Activated CD4-positive, alpha-beta T cell treated with anti-CD3 and anti-CD28 coated beads for 36 hours (primary cell): ENCODE data around the gene ZNF584. TPM values are rescaled to one million over a fixed set of nuclear protein-coding genes. Genes with fewer than 3 reads are reported as not detected.
"Not testable (repeated sequence)": the region's sequence is repeated elsewhere in the genome, so short reads cannot be mapped to it uniquely, and the experiment has no call there.

Source experiments
- ATAC-seq: fragments of 200-7000 bp; cut with Tn5 transposase; one replicate; pipeline ENCODE4 v1.10.0; 2021; ENCODE audit warnings: mild to moderate bottlenecking, moderate library complexity
- CTCF ChIA-PET: fragments of 350-600 bp; sonication (Branson Sonifier 250); formaldehyde crosslinking; loops from one replicate; lab custom pipeline; 2021; ENCODE audit warnings: antibody characterized with exemption; lab: Charles Lee
- POLR2A ChIA-PET: fragments of 350-600 bp; sonication (Branson Sonifier 250); formaldehyde crosslinking; loops from one replicate; lab custom pipeline; 2021; ENCODE audit warnings: antibody characterized with exemption, inconsistent platforms; lab: Charles Lee
- DNase-seq: peaks from one replicate; pipeline ENCODE4 v3.0.0-alpha.2; 2020
- H3K27ac Mint-ChIP-seq: one replicate; pipeline ENCODE4 v1.8.0; 2021; ENCODE audit warnings: mixed read lengths
- H3K27me3 Mint-ChIP-seq: one replicate; pipeline ENCODE4 v1.8.0; 2021; ENCODE audit warnings: mixed read lengths
- H3K36me3 Mint-ChIP-seq: one replicate; pipeline ENCODE4 v1.8.0; 2021; ENCODE audit warnings: low read depth, mixed read lengths
- H3K4me1 Mint-ChIP-seq: one replicate; pipeline ENCODE4 v1.8.0; 2021; ENCODE audit warnings: mixed read lengths
- H3K4me3 Mint-ChIP-seq: one replicate; pipeline ENCODE4 v1.8.0; 2021; ENCODE audit warnings: mild to moderate bottlenecking, moderate library complexity, mixed read lengths
- H3K9me3 Mint-ChIP-seq: one replicate; pipeline ENCODE4 v1.8.0; 2021; ENCODE audit warnings: low read depth, mixed read lengths
- intact Hi-C, 2 experiments: fragments of 100-400 bp; cut with DNase I in 1 of 2; cut with micrococcal nuclease in 1 of 2; formaldehyde crosslinking; loops; one replicate each; pipeline versions ENCODE4 v1.14.2 to v1.15.1; 2022 to 2024; cut with DNase I, micrococcal nuclease
- total RNA-seq, 2 experiments: library from RNA; stranded (reverse); gene quantifications; one replicate each; pipeline ENCODE4 v1.2.3, GENCODE V29; 2021

ZNF584 gene
- total RNA-seq, 2 experiments from 2014 or later = 9.9 to 11.2 TPM

DNA sequence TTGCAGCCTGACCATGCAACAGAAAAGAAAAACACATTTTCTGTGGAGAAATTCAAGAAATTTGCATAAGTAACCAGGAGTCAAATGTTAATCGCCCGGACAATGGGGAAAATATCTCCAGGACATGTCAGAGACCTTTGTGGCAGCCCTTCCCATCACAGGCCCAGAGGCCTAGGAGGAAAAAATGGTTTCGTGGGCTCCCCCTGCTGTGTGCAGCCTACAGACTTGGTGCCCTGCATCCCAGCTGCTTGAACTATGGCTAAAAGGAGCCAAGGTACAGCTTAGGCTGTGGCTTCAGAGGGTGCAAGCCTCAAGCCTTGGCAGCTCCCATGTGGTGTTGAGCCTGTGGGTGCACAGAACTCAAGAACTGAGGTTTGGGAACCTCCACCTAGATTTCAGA, 40.4 kb downstream of the ZNF584 start:
- CTCF ChIA-PET, H3K4me3 Mint-ChIP-seq, H3K27ac Mint-ChIP-seq, intact Hi-C loops, ATAC-seq, DNase-seq: not testable (repeated sequence)
- Mint-ChIP-seq H3K27me3 (peaks cover 15% of the 10 kb centered on the region), H3K4me1 (peaks cover 25% of the 10 kb centered on the region), H3K36me3 (peaks cover 11% of the 10 kb centered on the region), H3K9me3 (peaks cover 14% of the 10 kb centered on the region)
- POLR2A ChIA-PET = interaction anchor here (0.5 kb wide), 1 partner anchor 40 kb away, joined by 11 read pairs; no protein-coding TSS in a partner anchor

DNA sequence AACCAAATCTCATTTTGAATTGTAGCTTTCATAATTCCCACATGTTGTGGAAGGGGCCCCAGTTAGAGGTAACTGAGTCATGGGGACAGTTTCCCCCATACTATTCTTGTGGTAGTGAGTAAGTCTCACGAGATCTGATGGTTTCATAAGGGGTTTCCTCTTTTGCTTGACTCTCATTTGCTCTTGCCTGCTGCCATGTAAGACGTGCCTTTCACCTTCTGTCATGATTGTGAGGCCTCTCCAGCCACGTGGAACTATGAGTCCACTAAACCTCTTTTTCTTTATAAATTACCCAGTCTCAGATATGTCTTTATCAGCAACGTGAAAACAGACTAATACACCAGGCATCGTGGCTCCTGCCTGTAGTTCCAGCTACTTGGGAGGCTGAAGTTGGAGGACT, 41.5 kb downstream of the ZNF584 start:
- intact Hi-C loops, H3K4me3 Mint-ChIP-seq, DNase-seq, H3K27ac Mint-ChIP-seq, CTCF ChIA-PET, POLR2A ChIA-PET, ATAC-seq: not testable (repeated sequence)
- Mint-ChIP-seq H3K27me3 (peaks cover 15% of the 10 kb centered on the region), H3K9me3 (peaks cover 14% of the 10 kb centered on the region), H3K4me1 (peaks cover 25% of the 10 kb centered on the region), H3K36me3 (peaks cover 18% of the 10 kb centered on the region)

GRCh38 chr19:58450856-58451357, 42.5 kb downstream of the ZNF584 start:
- no peak for ATAC-seq
- Mint-ChIP-seq H3K27me3 (peaks cover 15% of the 10 kb centered on the region), H3K36me3 (peaks cover 18% of the 10 kb centered on the region), H3K4me1 (peaks cover 25% of the 10 kb centered on the region), H3K27ac (no peak overlapping the region), H3K9me3 (peaks cover 14% of the 10 kb centered on the region), H3K4me3 (peak overlapping the region; percentile 77)
- intact Hi-C loops = loop anchor here (1.0 kb wide), 17 partner anchors 11 to 173 kb away; partner anchors contain the start of genes ZNF132 (in 2 of the 2), ERVK3-1 (in 1 of the 2), MZF1 (in 1 of the 2) and ZBTB45 (in 1 of the 2)
- ChIA-PET POLR2A (interaction anchor here (0.5 to 1.0 kb wide), 4 partner anchors 11 to 51 kb away, joined by 3 to 5 read pairs (median 3); partner anchors contain the start of genes ZNF132 and ZNF324), CTCF (interaction anchor here (0.6 to 1.7 kb wide), 3 partner anchors 63 to 103 kb away, joined by 3 to 6 read pairs (median 4); partner anchors contain the start of gene ZBTB45)
- DNase-seq = no peak

- peak within 1 kb of the TSS; percentile 55 for H3K27ac Mint-ChIP-seq
- H3K4me3 Mint-ChIP-seq = peak within 1 kb of the TSS; percentile 77
- peaks cover 14% of the 10 kb centered on the region for H3K9me3 Mint-ChIP-seq
Observed at GRCh38 chr19:58451358-58452101, 43.1 kb downstream of the ZNF584 start, which contains the start of gene ZNF324B. ZNF324B (plus strand) TSS chr19:58451622; CDS start chr19:58453702, 2,080 bp downstream.

GRCh38 chr19:58453743-58454142, 45.3 kb downstream of the ZNF584 start:
- no peak for DNase-seq
- H3K27me3 Mint-ChIP-seq = peaks cover 4% of the 10 kb centered on the region
- H3K36me3 Mint-ChIP-seq = peaks cover 22% of the 10 kb centered on the region
- H3K27ac Mint-ChIP-seq = no peak overlapping the region
- POLR2A ChIA-PET = interaction anchor here (0.7 kb wide), 1 partner anchor 57 kb away, joined by 3 read pairs; no protein-coding TSS in a partner anchor
- peaks cover 25% of the 10 kb centered on the region for H3K4me1 Mint-ChIP-seq
- H3K9me3 Mint-ChIP-seq = peaks cover 7% of the 10 kb centered on the region
- intact Hi-C loops = no loop called here
- CTCF ChIA-PET = no interaction called here
- H3K4me3 Mint-ChIP-seq = no peak overlapping the region
- no peak for ATAC-seq

More at GRCh38 chr19:58451358-58452101, 43.1 kb downstream of the ZNF584 start, which contains the start of gene ZNF324B:
- Mint-ChIP-seq H3K4me1 (peaks cover 25% of the 10 kb centered on the region), H3K36me3 (peaks cover 18% of the 10 kb centered on the region), H3K27me3 (peaks cover 15% of the 10 kb centered on the region)
- ChIA-PET POLR2A (interaction anchor here (0.5 to 1.0 kb wide), 5 partner anchors 9 to 52 kb away, joined by 3 to 5 read pairs (median 3); partner anchors contain the start of genes ZNF132 and ZNF324), CTCF (interaction anchor here (0.5 to 1.7 kb wide), 4 partner anchors 62 to 271 kb away, joined by 3 to 6 read pairs (median 4); partner anchors contain the start of gene ZBTB45)
- intact Hi-C loops = loop anchor here (1.0 kb wide), 17 partner anchors 11 to 173 kb away; partner anchors contain the start of genes ZNF132 (in 2 of the 2), ERVK3-1 (in 1 of the 2), MZF1 (in 1 of the 2) and ZBTB45 (in 1 of the 2)
- DNase-seq (peak; percentile 98), ATAC-seq (peak; percentile 99)

GRCh38 chr19:58455306-58455705, 46.9 kb downstream of the ZNF584 start:
- ATAC-seq (no peak), DNase-seq (no peak)
- no peak overlapping the region for H3K27ac Mint-ChIP-seq
- peaks cover 25% of the 10 kb centered on the region for H3K4me1 Mint-ChIP-seq
- no peak overlapping the region for H3K4me3 Mint-ChIP-seq
- peaks cover 4% of the 10 kb centered on the region for H3K27me3 Mint-ChIP-seq
- ChIA-PET CTCF (no interaction called here), POLR2A (no interaction called here)
- no peaks in the 10 kb centered on the region for H3K9me3 Mint-ChIP-seq
- peaks cover 24% of the 10 kb centered on the region for H3K36me3 Mint-ChIP-seq
- intact Hi-C loops = no loop called here

DNA sequence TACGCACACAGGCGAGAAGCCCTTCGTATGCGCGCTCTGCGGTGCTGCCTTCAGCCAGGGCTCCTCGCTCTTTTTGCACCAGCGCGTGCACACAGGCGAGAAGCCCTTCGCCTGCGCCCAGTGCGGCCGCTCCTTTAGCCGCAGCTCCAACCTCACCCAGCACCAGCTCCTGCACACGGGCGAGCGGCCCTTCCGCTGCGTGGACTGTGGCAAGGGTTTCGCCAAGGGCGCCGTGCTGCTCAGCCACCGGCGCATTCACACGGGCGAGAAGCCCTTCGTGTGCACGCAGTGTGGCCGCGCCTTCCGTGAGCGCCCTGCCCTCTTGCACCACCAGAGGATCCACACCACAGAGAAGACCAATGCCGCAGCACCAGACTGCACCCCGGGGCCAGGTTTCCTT, 47.7 kb downstream of the ZNF584 start:
- CTCF ChIA-PET = no interaction called here
- Mint-ChIP-seq H3K4me1 (peaks cover 21% of the 10 kb centered on the region), H3K36me3 (peaks cover 24% of the 10 kb centered on the region), H3K4me3 (no peak overlapping the region), H3K27me3 (no peaks in the 10 kb centered on the region), H3K9me3 (no peaks in the 10 kb centered on the region), H3K27ac (no peak overlapping the region)
- no peak for DNase-seq
- intact Hi-C loops = no loop called here
- no peak for ATAC-seq
- POLR2A ChIA-PET = no interaction called here

- no peak for DNase-seq
- no peaks in the 10 kb centered on the region for H3K27me3 Mint-ChIP-seq
- peak; percentile 72 for ATAC-seq
- ChIA-PET POLR2A (no interaction called here), CTCF (interaction anchor here (1.1 kb wide), 1 partner anchor 48 kb away, joined by 3 read pairs; no protein-coding TSS in a partner anchor)
- no peaks in the 10 kb centered on the region for H3K9me3 Mint-ChIP-seq
- H3K36me3 Mint-ChIP-seq = peaks cover 16% of the 10 kb centered on the region
- H3K4me3 Mint-ChIP-seq = no peak overlapping the region
- peaks cover 6% of the 10 kb centered on the region for H3K4me1 Mint-ChIP-seq
- intact Hi-C loops = no loop called here
- H3K27ac Mint-ChIP-seq = no peak overlapping the region
Observed at GRCh38 chr19:58460039-58460438, 51.6 kb downstream of the ZNF584 start.

DNA sequence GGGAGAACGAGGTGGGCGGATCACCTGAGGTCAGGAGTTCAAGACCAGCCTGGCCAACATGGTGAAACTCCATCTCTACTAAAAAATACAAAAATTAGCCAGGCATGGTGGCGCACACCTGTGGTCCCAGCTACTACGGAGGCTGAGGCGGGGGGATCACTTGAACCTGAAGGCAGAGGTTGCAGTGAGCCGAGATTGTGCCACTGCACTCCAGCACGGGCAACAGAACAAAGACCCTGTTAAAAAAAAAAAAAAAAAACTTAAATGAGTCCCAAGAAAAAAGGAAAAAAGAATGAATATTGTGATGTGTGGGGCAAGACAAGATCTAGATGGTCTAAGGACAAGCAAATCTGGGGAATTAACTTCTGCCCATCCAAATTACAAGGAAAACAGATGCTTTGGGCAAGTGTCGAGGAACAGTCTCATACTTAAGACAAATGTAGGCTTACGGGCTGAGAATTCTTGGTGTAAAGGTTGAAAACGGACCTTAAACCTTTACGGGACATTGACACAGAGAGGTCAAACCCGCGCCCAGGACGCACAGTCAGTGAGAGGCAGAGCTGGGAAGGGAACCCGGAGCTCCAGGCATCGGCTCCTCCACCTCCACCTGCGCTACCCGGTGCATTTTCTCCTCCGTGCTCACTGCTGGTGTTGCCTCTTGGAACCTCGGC, 57.8 kb downstream of the ZNF584 start:
- intact Hi-C loops = loop anchor here (1.0 to 2.0 kb wide), 13 partner anchors 9 to 188 kb away; partner anchors contain the start of genes ZNF584 (in 2 of the 2), CHMP2A (in 1 of the 2), ERVK3-1 (in 1 of the 2) and MZF1 (in 1 of the 2)
- DNase-seq = no peak
- peaks cover 22% of the 10 kb centered on the region for H3K4me1 Mint-ChIP-seq
- no peaks in the 10 kb centered on the region for H3K9me3 Mint-ChIP-seq
- H3K36me3 Mint-ChIP-seq = peaks cover 8% of the 10 kb centered on the region
- peak overlapping the region; percentile 86 for H3K4me3 Mint-ChIP-seq
- ATAC-seq = peak; percentile 17
- ChIA-PET POLR2A (interaction anchor here (0.7 kb wide), 1 partner anchor 15 kb away, joined by 3 read pairs; the partner anchor contains the start of gene ZNF324B), CTCF (no interaction called here)
- H3K27ac Mint-ChIP-seq = no peak overlapping the region
- peaks cover 2% of the 10 kb centered on the region for H3K27me3 Mint-ChIP-seq

- H3K4me3 Mint-ChIP-seq = peak within 1 kb of the TSS; percentile 86
- ChIA-PET POLR2A (interaction anchor here (0.7 kb wide), 1 partner anchor 16 kb away, joined by 3 read pairs; the partner anchor contains the start of gene ZNF324B), CTCF (no interaction called here)
- intact Hi-C loops = loop anchor here (1.0 to 2.0 kb wide), 17 partner anchors 8 to 189 kb away; partner anchors contain the start of genes ZNF132 (in 2 of the 2), ZNF324B (in 2 of the 2), ZNF584 (in 2 of the 2) and CHMP2A (in 1 of the 2)
- H3K36me3 Mint-ChIP-seq = peaks cover 8% of the 10 kb centered on the region
- H3K27ac Mint-ChIP-seq = peak within 1 kb of the TSS; percentile 47
- H3K9me3 Mint-ChIP-seq = no peaks in the 10 kb centered on the region
- peaks cover 22% of the 10 kb centered on the region for H3K4me1 Mint-ChIP-seq
- DNase-seq = peak; percentile 99
- peak; percentile 98 for ATAC-seq
- peaks cover 2% of the 10 kb centered on the region for H3K27me3 Mint-ChIP-seq
Observed at GRCh38 chr19:58466760-58467589, 58.5 kb downstream of the ZNF584 start, which contains the start of gene ZNF324. ZNF324 (plus strand) TSS chr19:58467080; CDS start chr19:58469186, 2,106 bp downstream.
